Measurements from ENCODE around the gene ZNF552. TPM values are rescaled to one million over a fixed set of nuclear protein-coding genes. Genes with fewer than 3 reads are reported as not detected.

The ZNF552 gene
- total RNA-seq, 1 experiment from 2014 or later = 13.1 TPM

GRCh38 chr19:57769345-57770131, 45.2 kb downstream of the ZNF552 start, which contains the start of gene ZNF586:
ZNF586 (plus strand) TSS chr19:57769676; CDS start chr19:57769843, 167 bp downstream.
- ChIA-PET POLR2A (interaction anchor here (0.6 to 1.2 kb wide), 11 partner anchors 18 to 1032 kb away, joined by 3 to 7 read pairs (median 4); partner anchors contain the start of genes ZNF418, ZNF552, ZNF587 and ZNF587B), CTCF (interaction anchor here (0.5 to 1.2 kb wide), 9 partner anchors 23 to 386 kb away, joined by 3 to 7 read pairs (median 4); partner anchors contain the start of genes ZNF154, ZNF551, ZNF552 and ZNF776)
- H3K27ac Mint-ChIP-seq = peak within 1 kb of the TSS; percentile 89
- peaks cover 11% of the 10 kb centered on the region for H3K4me1 Mint-ChIP-seq
- H3K9me3 Mint-ChIP-seq = no peaks in the 10 kb centered on the region
- no peaks in the 10 kb centered on the region for H3K27me3 Mint-ChIP-seq (ENCODE audit: low read depth)
- H3K4me3 Mint-ChIP-seq = peak within 1 kb of the TSS; percentile 88
- ATAC-seq = peak; percentile 99
- peaks cover 24% of the 10 kb centered on the region for H3K36me3 Mint-ChIP-seq
- DNase-seq (ENCODE audit: low spot score) = peak; percentile 92
- no peak for TF ChIP-seq SMAD3 (CRISPR knock-in tag; IDR thresholded peaks at IDR 0.05; ENCODE audit: borderline replicate concordance)
- peak; percentile 78 for TF ChIP-seq SP1 (CRISPR knock-in tag; conservative IDR thresholded peaks at IDR 0.05)
- peak; percentile 90 for TF ChIP-seq NFYB (CRISPR knock-in tag; conservative IDR thresholded peaks at IDR 0.05; ENCODE audit: low read depth)
- TF ChIP-seq CREM (CRISPR knock-in tag; IDR thresholded peaks at IDR 0.05) = 0 out of 2 replicates have a peak, but pooled peaks have one; percentile 39
- TF ChIP-seq PRDM15 (CRISPR knock-in tag; IDR thresholded peaks at IDR 0.05) = peak; percentile 37; the same call in 1 of the 2 replicates
- TF ChIP-seq FOXJ3 (CRISPR knock-in tag; IDR thresholded peaks at IDR 0.05; ENCODE audit: borderline replicate concordance) = no peak
- TF ChIP-seq MYBL2 (CRISPR knock-in tag; IDR thresholded peaks at IDR 0.05) = no peak
- peak; percentile 20; the same call in 1 of the 2 replicates for TF ChIP-seq HMGXB4 (CRISPR knock-in tag; IDR thresholded peaks at IDR 0.05)
- peak; percentile 84 for TF ChIP-seq MAX (CRISPR knock-in tag; IDR thresholded peaks at IDR 0.05)
- TF ChIP-seq, protein P1, sequence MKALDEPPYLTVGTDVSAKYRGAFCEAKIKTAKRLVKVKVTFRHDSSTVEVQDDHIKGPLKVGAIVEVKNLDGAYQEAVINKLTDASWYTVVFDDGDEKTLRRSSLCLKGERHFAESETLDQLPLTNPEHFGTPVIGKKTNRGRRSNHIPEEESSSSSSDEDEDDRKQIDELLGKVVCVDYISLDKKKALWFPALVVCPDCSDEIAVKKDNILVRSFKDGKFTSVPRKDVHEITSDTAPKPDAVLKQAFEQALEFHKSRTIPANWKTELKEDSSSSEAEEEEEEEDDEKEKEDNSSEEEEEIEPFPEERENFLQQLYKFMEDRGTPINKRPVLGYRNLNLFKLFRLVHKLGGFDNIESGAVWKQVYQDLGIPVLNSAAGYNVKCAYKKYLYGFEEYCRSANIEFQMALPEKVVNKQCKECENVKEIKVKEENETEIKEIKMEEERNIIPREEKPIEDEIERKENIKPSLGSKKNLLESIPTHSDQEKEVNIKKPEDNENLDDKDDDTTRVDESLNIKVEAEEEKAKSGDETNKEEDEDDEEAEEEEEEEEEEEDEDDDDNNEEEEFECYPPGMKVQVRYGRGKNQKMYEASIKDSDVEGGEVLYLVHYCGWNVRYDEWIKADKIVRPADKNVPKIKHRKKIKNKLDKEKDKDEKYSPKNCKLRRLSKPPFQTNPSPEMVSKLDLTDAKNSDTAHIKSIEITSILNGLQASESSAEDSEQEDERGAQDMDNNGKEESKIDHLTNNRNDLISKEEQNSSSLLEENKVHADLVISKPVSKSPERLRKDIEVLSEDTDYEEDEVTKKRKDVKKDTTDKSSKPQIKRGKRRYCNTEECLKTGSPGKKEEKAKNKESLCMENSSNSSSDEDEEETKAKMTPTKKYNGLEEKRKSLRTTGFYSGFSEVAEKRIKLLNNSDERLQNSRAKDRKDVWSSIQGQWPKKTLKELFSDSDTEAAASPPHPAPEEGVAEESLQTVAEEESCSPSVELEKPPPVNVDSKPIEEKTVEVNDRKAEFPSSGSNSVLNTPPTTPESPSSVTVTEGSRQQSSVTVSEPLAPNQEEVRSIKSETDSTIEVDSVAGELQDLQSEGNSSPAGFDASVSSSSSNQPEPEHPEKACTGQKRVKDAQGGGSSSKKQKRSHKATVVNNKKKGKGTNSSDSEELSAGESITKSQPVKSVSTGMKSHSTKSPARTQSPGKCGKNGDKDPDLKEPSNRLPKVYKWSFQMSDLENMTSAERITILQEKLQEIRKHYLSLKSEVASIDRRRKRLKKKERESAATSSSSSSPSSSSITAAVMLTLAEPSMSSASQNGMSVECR (CRISPR knock-in tag; IDR thresholded peaks at IDR 0.05; ENCODE audit: borderline replicate concordance) = peak; percentile 79
- TF ChIP-seq TEAD1 (CRISPR knock-in tag; IDR thresholded peaks at IDR 0.05) = 0 out of 2 replicates have a peak, but pooled peaks have one; percentile 23
- no peak for TF ChIP-seq ZNF416 (CRISPR knock-in tag; IDR thresholded peaks at IDR 0.05)
- TF ChIP-seq FOXK1 (CRISPR knock-in tag; IDR thresholded peaks at IDR 0.05) = peak; percentile 89
- TF ChIP-seq FOXP4 (CRISPR knock-in tag; IDR thresholded peaks at IDR 0.05) = peak; percentile 75
- TF ChIP-seq ZNF512 (CRISPR knock-in tag; IDR thresholded peaks at IDR 0.05; ENCODE audit: borderline replicate concordance) = no peak
- no peak for TF ChIP-seq ZBTB43 (CRISPR knock-in tag; IDR thresholded peaks at IDR 0.05)
- TF ChIP-seq, protein P2, sequence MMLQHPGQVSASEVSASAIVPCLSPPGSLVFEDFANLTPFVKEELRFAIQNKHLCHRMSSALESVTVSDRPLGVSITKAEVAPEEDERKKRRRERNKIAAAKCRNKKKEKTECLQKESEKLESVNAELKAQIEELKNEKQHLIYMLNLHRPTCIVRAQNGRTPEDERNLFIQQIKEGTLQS (CRISPR knock-in tag; conservative IDR thresholded peaks at IDR 0.05) = no peak
- no peak for TF ChIP-seq ZNF121 (CRISPR knock-in tag; IDR thresholded peaks at IDR 0.05)
- TF ChIP-seq ETV6 (CRISPR knock-in tag; IDR thresholded peaks at IDR 0.05) = peak; percentile 63
- TF ChIP-seq GTF2I (CRISPR knock-in tag; conservative IDR thresholded peaks at IDR 0.05) = no peak
- 0 out of 2 replicates have a peak, but pooled peaks have one; percentile 56 for TF ChIP-seq CBFB (CRISPR knock-in tag; IDR thresholded peaks at IDR 0.05; ENCODE audit: low read depth)
